LNCAP (cell line): Measurements from ENCODE around the gene SMYD3.

Experiments used
- CTCF ChIP-seq: fragments of 450-650 bp; IDR thresholded peaks from 2 replicates; pipeline ENCODE4 v1.5.1; 2017; ENCODE audit warnings: mild to moderate bottlenecking

Gene SMYD3

GRCh38 chr1:246063013-246063616 is 444.0 kb downstream of the SMYD3 start:
- no peak for TF ChIP-seq CTCF

GRCh38 chr1:246058466-246058865 is 448.6 kb downstream of the SMYD3 start:
- TF ChIP-seq CTCF = no peak

GRCh38 chr1:246052603-246053002 is 454.5 kb downstream of the SMYD3 start:
- TF ChIP-seq CTCF = no peak

- TF ChIP-seq CTCF = no peak
Measured at GRCh38 chr1:246051909-246052518, 455.1 kb downstream of the SMYD3 start.

GRCh38 chr1:246048693-246049092 is 458.4 kb downstream of the SMYD3 start:
- TF ChIP-seq CTCF = no peak

- TF ChIP-seq CTCF = no peak
Measured at GRCh38 chr1:246043556-246043955, 463.5 kb downstream of the SMYD3 start.

GRCh38 chr1:246041360-246041759 is 465.7 kb downstream of the SMYD3 start:
- no peak for TF ChIP-seq CTCF
